Natural killer cell (primary cell): ENCODE measurements around the gene KNDC1. TPM values are rescaled to one million over a fixed set of nuclear protein-coding genes. Genes with fewer than 3 reads are reported as not detected.

Experiments
- ATAC-seq, 3 donors: fragments of 150-1000 bp in 2 of 3; fragments of 200-7000 bp in 1 of 3; cut with Tn5 transposase; 1 replicate in 1 of 3; 2 replicates in 2 of 3; pipeline ENCODE4 v1.10.0; 2021; ENCODE audit warnings: mild to moderate bottlenecking in 2 of 3, moderate library complexity in 2 of 3
- DNase-seq, 2 donors: peaks; one replicate each; pipeline versions ENCODE4 v3.0.0 to v3.0.0-alpha.2; 2013 to 2021; ENCODE audit warnings: mixed read lengths in 1 of 2
- H3K27ac ChIP-seq: one replicate; pipeline ENCODE4 v1.5.1; 2013; ENCODE audit warnings: mild to moderate bottlenecking, low read length
- H3K27me3 ChIP-seq: one replicate; pipeline ENCODE4 v1.6.1; 2013; ENCODE audit warnings: low read length; ENCODE audit not compliant: control insufficient read depth, insufficient read depth
- H3K36me3 ChIP-seq: one replicate; pipeline ENCODE4 v1.6.1; 2013; ENCODE audit warnings: low read length; ENCODE audit not compliant: control insufficient read depth, insufficient read depth
- H3K4me1 ChIP-seq: one replicate; pipeline ENCODE4 v1.6.1; 2013; ENCODE audit warnings: low read length; ENCODE audit not compliant: control insufficient read depth, insufficient read depth
- H3K4me3 ChIP-seq: one replicate; pipeline ENCODE4 v1.5.1; 2013; ENCODE audit warnings: low read length
- H3K9me3 ChIP-seq: one replicate; pipeline ENCODE4 v1.6.1; 2013; ENCODE audit warnings: low read length; ENCODE audit not compliant: control insufficient read depth, insufficient read depth
- H3K27ac Mint-ChIP-seq, 2 donors: one replicate each; pipeline ENCODE4 v1.8.0; 2022; ENCODE audit warnings: mild to moderate bottlenecking in 2 of 2, mixed read lengths in 2 of 2, moderate library complexity in 1 of 2
- H3K27me3 Mint-ChIP-seq, 2 donors: one replicate each; pipeline ENCODE4 v1.8.0; 2022; ENCODE audit warnings: low read depth in 2 of 2, mixed read lengths in 2 of 2
- H3K36me3 Mint-ChIP-seq: one replicate; pipeline ENCODE4 v1.8.0; 2022; ENCODE audit warnings: mixed read lengths
- H3K4me1 Mint-ChIP-seq, 2 donors: one replicate each; pipeline ENCODE4 v1.8.0; 2022; ENCODE audit warnings: mixed read lengths in 2 of 2
- H3K4me3 Mint-ChIP-seq: one replicate; pipeline ENCODE4 v1.8.0; 2022; ENCODE audit warnings: mild to moderate bottlenecking, moderate library complexity, mixed read lengths
- H3K9me3 Mint-ChIP-seq, 2 donors: one replicate each; pipeline ENCODE4 v1.8.0; 2022; ENCODE audit warnings: mixed read lengths in 2 of 2
- CTCF ChIP-seq: fragments of 200-600 bp; IDR thresholded peaks from one replicate; pipeline ENCODE4 v1.8.0; 2022; ENCODE audit warnings: antibody characterized with exemption
- WGBS: methylation state at CpG from one replicate; pipeline ENCODE4 v1.1.7; 2013; ENCODE audit warnings: missing lambda C conversion rate; ENCODE audit not compliant: insufficient coverage; 5-methylcytosine and 5-hydroxymethylcytosine counted together
- intact Hi-C: fragments of 100-400 bp; cut with micrococcal nuclease; formaldehyde crosslinking; loops from one replicate; pipeline ENCODE4 v1.14.2; 2022
- total RNA-seq, 4 donors: library from RNA; stranded (reverse); fragments of 120-200 nt in 1 of 4; gene quantifications; one replicate each; pipeline versions ENCODE4 v1.2.3 to v1.2.4, GENCODE V29; 2013 to 2022

KNDC1 gene
- total RNA-seq, 3 donors from 2014 or later (not counting 1 experiment from before 2014, with no cell fraction given): 2.1 to 5.9 TPM; not detected in 1

DNA sequence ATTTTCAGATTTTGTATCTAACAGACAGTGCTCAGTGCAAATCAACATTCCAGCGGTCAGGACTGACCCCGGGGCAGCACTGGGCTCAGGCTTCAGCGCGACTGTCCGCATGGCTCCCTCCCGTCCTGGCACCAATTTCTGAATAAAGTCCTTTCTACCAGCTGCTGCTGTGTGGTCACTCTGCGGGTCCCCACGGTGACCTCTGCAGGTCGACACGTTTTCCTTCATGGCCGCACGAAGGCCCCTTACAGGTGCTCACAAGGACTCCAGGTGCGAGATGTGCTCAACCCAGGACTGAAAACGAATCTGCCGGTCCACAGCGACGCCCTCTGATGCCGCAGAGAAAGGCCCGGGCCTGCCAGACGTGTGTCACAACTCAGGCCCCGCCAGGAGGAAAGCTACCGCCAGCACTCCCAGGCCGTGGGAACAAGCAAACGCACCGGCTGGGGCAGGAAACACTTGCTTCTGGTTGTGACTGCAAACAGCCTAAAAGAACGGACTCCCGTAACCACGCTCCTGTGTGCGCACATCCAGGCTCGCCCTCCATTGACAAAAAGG, 66.3 kb downstream of the KNDC1 start:
- no peak overlapping the region for H3K4me3 ChIP-seq
- intact Hi-C loops: no loop called here
- 34% methylated on average over 30 of the region's 30 CpGs for WGBS
- Mint-ChIP-seq H3K27ac (no peak overlapping the region), H3K4me1 (peaks cover 0 to 9% of the 10 kb centered on the region in 2 donors), H3K9me3 (no peaks in the 10 kb centered on the region), H3K36me3 (no peaks in the 10 kb centered on the region), H3K27me3 (peaks cover 37 to 39% of the 10 kb centered on the region in 2 donors), H3K4me3 (no peak overlapping the region)
- no peak overlapping the region for H3K27ac ChIP-seq
- ATAC-seq (no peak), DNase-seq (peak in 1 of 2 donors; percentile 25)
- H3K4me1 ChIP-seq: peaks cover 6% of the 10 kb centered on the region
- TF ChIP-seq CTCF: no peak
- no peaks in the 10 kb centered on the region for H3K9me3 ChIP-seq
- H3K36me3 ChIP-seq: no peaks in the 10 kb centered on the region
- peaks cover 19% of the 10 kb centered on the region for H3K27me3 ChIP-seq

DNA sequence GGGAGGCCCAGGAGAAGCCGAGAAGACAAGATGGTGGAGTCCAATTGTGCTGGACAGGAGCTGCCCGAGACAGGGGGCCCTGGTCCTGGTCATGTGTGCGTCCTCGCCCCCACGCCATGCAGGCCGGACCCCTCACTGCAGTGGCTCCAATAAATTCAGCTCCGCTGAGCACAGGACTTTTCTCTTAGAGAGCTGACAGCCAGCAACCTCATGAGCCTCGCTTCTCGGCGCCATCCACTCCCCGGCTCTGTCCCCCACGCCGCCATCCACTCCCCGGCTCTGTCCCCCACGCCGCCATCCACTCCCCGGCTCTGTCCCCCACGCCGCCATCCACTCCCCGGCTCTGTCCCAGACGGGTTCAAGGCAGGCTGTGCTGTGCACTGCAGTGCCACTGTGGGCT, 67.2 kb downstream of the KNDC1 start:
- peaks cover 26% of the 10 kb centered on the region for H3K27me3 ChIP-seq
- no peak for DNase-seq
- Mint-ChIP-seq H3K4me3 (no peak overlapping the region), H3K4me1 (peaks cover 0 to 10% of the 10 kb centered on the region in 2 donors), H3K27ac (no peak overlapping the region), H3K9me3 (no peaks in the 10 kb centered on the region), H3K36me3 (no peaks in the 10 kb centered on the region), H3K27me3 (peaks cover 40 to 41% of the 10 kb centered on the region in 2 donors)
- 87% methylated on average over 21 of the region's 21 CpGs for WGBS
- H3K4me3 ChIP-seq: no peak overlapping the region
- no peaks in the 10 kb centered on the region for H3K9me3 ChIP-seq
- no peak overlapping the region for H3K27ac ChIP-seq
- intact Hi-C loops: no loop called here
- peaks cover 6% of the 10 kb centered on the region for H3K4me1 ChIP-seq
- H3K36me3 ChIP-seq: no peaks in the 10 kb centered on the region
- no peak for ATAC-seq
- TF ChIP-seq CTCF: no peak

DNA sequence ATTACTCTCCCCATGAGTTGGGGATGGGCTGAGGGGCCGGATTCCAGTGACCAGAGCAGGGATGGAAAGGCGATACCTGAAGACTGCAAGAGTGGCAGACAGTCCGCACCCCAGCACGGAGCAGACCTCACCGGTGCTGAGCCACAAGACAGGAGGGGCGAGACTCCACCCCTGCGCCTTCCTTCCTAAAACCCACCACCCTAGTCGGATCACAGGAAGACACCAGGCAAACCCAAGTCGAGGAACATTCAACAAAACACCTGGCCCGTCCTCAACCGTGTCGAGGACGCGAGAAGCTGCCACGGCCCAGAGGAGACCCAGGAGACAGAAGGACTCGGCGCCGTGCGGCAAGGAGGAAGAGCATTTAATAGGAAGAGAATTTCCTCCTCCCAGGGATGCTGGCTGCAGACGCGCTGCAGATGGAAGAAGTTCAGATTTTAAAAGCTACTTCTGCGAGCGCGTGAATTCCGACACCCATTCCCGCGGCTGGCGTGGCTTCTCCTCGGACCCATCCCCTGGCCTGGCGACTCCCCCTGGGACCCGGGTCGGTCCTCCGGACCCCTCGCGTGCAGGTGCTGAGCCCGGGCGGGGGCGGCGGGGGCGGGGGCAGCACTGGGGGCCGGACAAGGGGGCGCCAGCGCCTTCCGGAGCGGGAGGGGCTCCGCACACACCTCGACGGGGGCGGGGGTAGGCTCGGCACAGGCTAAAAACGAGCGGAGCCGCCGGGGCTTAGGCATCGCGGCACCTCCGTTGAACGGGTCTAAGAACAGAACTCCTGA, 69.4 kb downstream of the KNDC1 start:
- intact Hi-C loops: no loop called here
- H3K4me1 Mint-ChIP-seq: peaks cover 0 to 10% of the 10 kb centered on the region in 2 donors
- H3K4me1 ChIP-seq: peaks cover 6% of the 10 kb centered on the region
- no peak for ATAC-seq
- no peak overlapping the region for H3K27ac ChIP-seq
- no peak overlapping the region for H3K27ac Mint-ChIP-seq
- no peak for TF ChIP-seq CTCF
- H3K9me3 ChIP-seq: no peaks in the 10 kb centered on the region
- H3K36me3 ChIP-seq: no peaks in the 10 kb centered on the region
- H3K9me3 Mint-ChIP-seq: no peaks in the 10 kb centered on the region
- H3K36me3 Mint-ChIP-seq: no peaks in the 10 kb centered on the region
- 12% methylated on average over 58 of the region's 58 CpGs for WGBS
- no peak for DNase-seq
- no peak overlapping the region for H3K4me3 ChIP-seq
- peak overlapping the region; percentile 60 for H3K4me3 Mint-ChIP-seq
- peaks cover 43 to 50% of the 10 kb centered on the region in 2 donors for H3K27me3 Mint-ChIP-seq
- peaks cover 28% of the 10 kb centered on the region for H3K27me3 ChIP-seq
